DND-41 (cell line): ENCODE data around the gene CASR.

ENCODE experiments used
- ATAC-seq: fragments of 200-7000 bp; cut with Tn5 transposase; 3 replicates; pipeline ENCODE4 v1.9.1; 2021; ENCODE audit warnings: low read depth; ENCODE audit not compliant: insufficient read depth
- DNase-seq: peaks from one replicate; pipeline ENCODE4 v3.0.0-alpha.2; 2020
- H2AFZ ChIP-seq: 2 replicates; pipeline ENCODE4 v1.6.0; 2012; ENCODE audit warnings: low read depth, low read length
- H3K27ac ChIP-seq: 2 replicates; pipeline ENCODE4 v1.5.1; 2012; ENCODE audit warnings: low read length, inconsistent platforms
- H3K27me3 ChIP-seq: fragments of 200-600 bp; sonication (generic); 2 replicates; pipeline ENCODE4 v1.6.0; 2012; ENCODE audit warnings: low read length, mild to moderate bottlenecking, inconsistent platforms; ENCODE audit not compliant: insufficient read depth, poor library complexity
- H3K36me3 ChIP-seq: 2 replicates; pipeline ENCODE4 v1.5.1; 2012; ENCODE audit warnings: low read length, inconsistent platforms; ENCODE audit not compliant: insufficient read depth
- H3K4me1 ChIP-seq: 2 replicates; pipeline ENCODE4 v1.5.1; 2012; ENCODE audit warnings: mild to moderate bottlenecking, low read length; ENCODE audit not compliant: insufficient read depth
- H3K4me2 ChIP-seq: 2 replicates; pipeline ENCODE4 v1.6.0; 2012; ENCODE audit warnings: mild to moderate bottlenecking, moderate library complexity, low read length, inconsistent platforms; ENCODE audit not compliant: insufficient read depth
- H3K4me3 ChIP-seq, 2 experiments: fragments of 200-600 bp in 1 of 2; shearing (Covaris generic) in 1 of 2; 2 replicates each; pipeline ENCODE4 v1.5.1; 2012 to 2016; ENCODE audit warnings: inconsistent platforms in 2 of 2, low read length in 2 of 2, mild to moderate bottlenecking in 2 of 2, low read depth in 1 of 2, moderate library complexity in 1 of 2
- H3K79me2 ChIP-seq: 2 replicates; pipeline ENCODE4 v1.6.0; 2012; ENCODE audit warnings: low read length, inconsistent platforms; ENCODE audit not compliant: insufficient read depth
- H3K9ac ChIP-seq: 2 replicates; pipeline ENCODE4 v1.6.0; 2012; ENCODE audit warnings: low read depth, mild to moderate bottlenecking, inconsistent platforms, low read length, moderate library complexity
- H3K9me3 ChIP-seq: 2 replicates; pipeline ENCODE4 v1.5.1; 2012; ENCODE audit warnings: low read length, moderate library complexity, mild to moderate bottlenecking, inconsistent platforms; ENCODE audit not compliant: insufficient read depth, severe bottlenecking
- H4K20me1 ChIP-seq: 2 replicates; pipeline ENCODE4 v1.6.0; 2012; ENCODE audit warnings: low read length; ENCODE audit not compliant: insufficient read depth
- EZH2 ChIP-seq: IDR thresholded peaks from 3 replicates; pipeline ENCODE4 v1.6.1; 2012; ENCODE audit warnings: borderline replicate concordance, low read depth, mild to moderate bottlenecking, moderate library complexity, low read length, inconsistent platforms; ENCODE audit not compliant: severe bottlenecking
- TF ChIP-seq, protein P1 (sequence below): IDR thresholded peaks from 2 replicates; pipeline ENCODE4 v1.5.1; 2012; ENCODE audit warnings: borderline replicate concordance, low read length, moderate library complexity, mild to moderate bottlenecking; ENCODE audit not compliant: poor library complexity, severe bottlenecking; ENCODE audit errors: extremely low read depth

Gene CASR

DNA sequence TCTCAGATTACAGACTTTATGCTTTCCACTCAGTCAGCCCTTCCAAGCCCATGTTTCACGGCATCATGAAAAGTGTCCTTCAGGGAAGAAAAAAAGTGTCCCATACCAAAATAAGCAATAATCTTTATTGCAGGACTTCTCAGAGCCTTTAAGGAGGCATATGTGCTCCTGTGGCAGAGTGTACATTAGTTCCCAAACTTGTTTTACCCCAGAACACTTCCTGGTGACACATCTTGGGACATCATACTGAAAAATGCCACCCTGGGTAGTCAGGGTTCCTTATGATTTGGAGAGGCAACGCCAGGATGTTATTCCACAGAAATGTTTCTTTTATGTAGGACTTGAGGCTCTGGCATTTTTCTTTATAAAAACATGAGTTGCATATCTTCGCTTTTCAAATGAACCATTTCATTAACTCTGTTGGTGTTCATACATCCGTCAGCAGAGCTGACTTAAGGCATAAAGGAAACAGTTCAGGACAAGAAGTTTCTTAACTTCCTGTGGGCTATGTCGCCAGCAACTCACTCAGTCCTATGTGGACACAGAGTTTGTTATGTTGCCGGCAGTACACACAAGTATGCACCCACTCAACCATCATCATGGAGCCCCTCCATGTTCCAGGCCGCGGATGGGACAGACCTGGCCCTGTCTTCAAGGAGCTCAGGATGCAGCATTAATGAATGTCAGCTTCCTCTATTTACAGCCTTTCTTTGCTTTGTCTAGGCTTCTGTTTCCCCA is 63.8 kb downstream of the CASR start:
- no peak overlapping the region for H2AFZ ChIP-seq
- H3K27ac ChIP-seq = no peak overlapping the region
- H3K4me3 ChIP-seq = no peak overlapping the region
- no peak for DNase-seq
- H4K20me1 ChIP-seq = no peaks in the 10 kb centered on the region
- H3K9ac ChIP-seq = no peak overlapping the region
- H3K4me2 ChIP-seq = no peak overlapping the region
- H3K27me3 ChIP-seq = peaks cover 20% of the 10 kb centered on the region
- no peak for TF ChIP-seq EZH2
- TF ChIP-seq, protein P1, sequence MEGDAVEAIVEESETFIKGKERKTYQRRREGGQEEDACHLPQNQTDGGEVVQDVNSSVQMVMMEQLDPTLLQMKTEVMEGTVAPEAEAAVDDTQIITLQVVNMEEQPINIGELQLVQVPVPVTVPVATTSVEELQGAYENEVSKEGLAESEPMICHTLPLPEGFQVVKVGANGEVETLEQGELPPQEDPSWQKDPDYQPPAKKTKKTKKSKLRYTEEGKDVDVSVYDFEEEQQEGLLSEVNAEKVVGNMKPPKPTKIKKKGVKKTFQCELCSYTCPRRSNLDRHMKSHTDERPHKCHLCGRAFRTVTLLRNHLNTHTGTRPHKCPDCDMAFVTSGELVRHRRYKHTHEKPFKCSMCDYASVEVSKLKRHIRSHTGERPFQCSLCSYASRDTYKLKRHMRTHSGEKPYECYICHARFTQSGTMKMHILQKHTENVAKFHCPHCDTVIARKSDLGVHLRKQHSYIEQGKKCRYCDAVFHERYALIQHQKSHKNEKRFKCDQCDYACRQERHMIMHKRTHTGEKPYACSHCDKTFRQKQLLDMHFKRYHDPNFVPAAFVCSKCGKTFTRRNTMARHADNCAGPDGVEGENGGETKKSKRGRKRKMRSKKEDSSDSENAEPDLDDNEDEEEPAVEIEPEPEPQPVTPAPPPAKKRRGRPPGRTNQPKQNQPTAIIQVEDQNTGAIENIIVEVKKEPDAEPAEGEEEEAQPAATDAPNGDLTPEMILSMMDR = no peak
- ATAC-seq = no peak
- no peaks in the 10 kb centered on the region for H3K79me2 ChIP-seq
- no peaks in the 10 kb centered on the region for H3K36me3 ChIP-seq
- no peaks in the 10 kb centered on the region for H3K9me3 ChIP-seq
- no peaks in the 10 kb centered on the region for H3K4me1 ChIP-seq

DNA sequence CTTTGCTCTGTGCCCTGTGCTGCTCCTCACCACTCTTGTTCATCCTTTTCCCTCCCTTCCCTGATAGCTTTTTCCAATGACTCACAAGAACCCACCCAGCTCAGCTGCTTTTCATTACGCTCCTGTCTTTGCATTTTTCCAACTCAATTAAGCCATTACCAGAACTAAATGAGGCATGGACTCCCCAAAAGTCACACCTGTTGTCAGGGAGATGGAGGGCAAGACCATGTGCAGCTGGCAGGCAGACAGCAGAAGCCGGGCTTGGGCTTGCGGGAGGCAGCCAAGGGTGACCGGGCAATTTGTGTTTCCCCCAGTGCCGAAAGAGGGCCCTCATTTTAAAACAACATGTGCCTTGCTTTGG is 64.3 kb downstream of the CASR start:
- Histone ChIP-seq H3K9ac (no peak overlapping the region), H3K9me3 (no peaks in the 10 kb centered on the region)

DNA sequence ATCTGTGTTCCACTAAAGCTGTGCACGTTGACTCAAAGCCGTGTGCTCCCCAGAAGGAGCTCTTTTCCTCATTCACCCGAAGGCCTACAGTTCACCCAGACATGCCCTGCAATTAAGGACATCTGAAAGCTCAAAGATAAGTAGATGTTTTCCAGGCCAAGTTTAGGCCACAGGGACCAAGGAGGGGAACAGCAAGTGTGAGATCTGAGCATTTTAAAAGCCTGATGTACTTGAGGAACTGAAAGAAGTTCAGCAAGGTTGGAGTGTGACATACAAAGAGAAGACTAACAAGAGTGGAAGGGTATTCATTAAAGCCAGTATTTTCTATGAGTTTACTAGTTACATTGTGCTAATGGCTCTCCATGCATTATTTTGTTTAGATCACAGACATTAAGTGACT is 68.0 kb downstream of the CASR start:
- no peaks in the 10 kb centered on the region for H3K4me1 ChIP-seq
- no peaks in the 10 kb centered on the region for H3K36me3 ChIP-seq
- no peak overlapping the region for H3K27ac ChIP-seq
- TF ChIP-seq EZH2 = no peak
- TF ChIP-seq, protein P1 = no peak
- no peaks in the 10 kb centered on the region for H4K20me1 ChIP-seq
- no peak overlapping the region for H3K9ac ChIP-seq
- H2AFZ ChIP-seq = no peak overlapping the region
- ATAC-seq = no peak
- H3K27me3 ChIP-seq = peaks cover 21% of the 10 kb centered on the region
- H3K4me3 ChIP-seq = no peak overlapping the region
- H3K79me2 ChIP-seq = no peaks in the 10 kb centered on the region
- H3K9me3 ChIP-seq = no peaks in the 10 kb centered on the region
- DNase-seq = no peak
- no peak overlapping the region for H3K4me2 ChIP-seq

More for the DNA sequence above, 64.3 kb downstream of the CASR start:
- H3K4me3 ChIP-seq = no peak overlapping the region
- no peak for DNase-seq
- no peaks in the 10 kb centered on the region for H3K36me3 ChIP-seq
- H3K79me2 ChIP-seq = no peaks in the 10 kb centered on the region
- no peaks in the 10 kb centered on the region for H3K4me1 ChIP-seq
- H4K20me1 ChIP-seq = no peaks in the 10 kb centered on the region
- H3K4me2 ChIP-seq = no peak overlapping the region
- no peak for ATAC-seq
- H3K27ac ChIP-seq = no peak overlapping the region
- TF ChIP-seq EZH2 = no peak
- TF ChIP-seq, protein P1 = no peak
- H3K27me3 ChIP-seq = peaks cover 20% of the 10 kb centered on the region
- H2AFZ ChIP-seq = no peak overlapping the region
